ENCODE measurements around the gene SIDT1.

- TF ChIP-seq, protein P1, sequence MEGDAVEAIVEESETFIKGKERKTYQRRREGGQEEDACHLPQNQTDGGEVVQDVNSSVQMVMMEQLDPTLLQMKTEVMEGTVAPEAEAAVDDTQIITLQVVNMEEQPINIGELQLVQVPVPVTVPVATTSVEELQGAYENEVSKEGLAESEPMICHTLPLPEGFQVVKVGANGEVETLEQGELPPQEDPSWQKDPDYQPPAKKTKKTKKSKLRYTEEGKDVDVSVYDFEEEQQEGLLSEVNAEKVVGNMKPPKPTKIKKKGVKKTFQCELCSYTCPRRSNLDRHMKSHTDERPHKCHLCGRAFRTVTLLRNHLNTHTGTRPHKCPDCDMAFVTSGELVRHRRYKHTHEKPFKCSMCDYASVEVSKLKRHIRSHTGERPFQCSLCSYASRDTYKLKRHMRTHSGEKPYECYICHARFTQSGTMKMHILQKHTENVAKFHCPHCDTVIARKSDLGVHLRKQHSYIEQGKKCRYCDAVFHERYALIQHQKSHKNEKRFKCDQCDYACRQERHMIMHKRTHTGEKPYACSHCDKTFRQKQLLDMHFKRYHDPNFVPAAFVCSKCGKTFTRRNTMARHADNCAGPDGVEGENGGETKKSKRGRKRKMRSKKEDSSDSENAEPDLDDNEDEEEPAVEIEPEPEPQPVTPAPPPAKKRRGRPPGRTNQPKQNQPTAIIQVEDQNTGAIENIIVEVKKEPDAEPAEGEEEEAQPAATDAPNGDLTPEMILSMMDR (IDR thresholded peaks at IDR 0.05; ENCODE audit: insufficient read depth, low read length), result no peak
- TF ChIP-seq POLR2AphosphoS5 (IDR thresholded peaks at IDR 0.05; ENCODE audit: low read depth), result no peak
Measured at GRCh38 chr3:113552851-113553250, 20.5 kb downstream of the SIDT1 start.

Measured in HL-60 (cell line).